H9 (cell line): ENCODE data around the gene INSM1. TPM values are rescaled to one million over a fixed set of nuclear protein-coding genes. Genes with fewer than 3 reads are reported as not detected.

Source experiments
- DNase-seq: peaks from one replicate; pipeline ENCODE4 v3.0.0-alpha.2; 2017
- H2AFZ ChIP-seq: one replicate; pipeline ENCODE4 v1.6.1; 2013; ENCODE audit warnings: mild to moderate bottlenecking, low read length, control low read depth, moderate library complexity
- H2AK5ac ChIP-seq: 2 replicates; pipeline ENCODE4 v1.6.1; 2013; ENCODE audit warnings: low read length, control low read depth, mixed read lengths; ENCODE audit not compliant: insufficient read length
- H2BK120ac ChIP-seq: one replicate; pipeline ENCODE4 v1.6.1; 2013; ENCODE audit warnings: low read depth, mild to moderate bottlenecking, low read length, control low read depth, inconsistent platforms; ENCODE audit not compliant: poor library complexity, severe bottlenecking
- H2BK12ac ChIP-seq: 2 replicates; pipeline ENCODE4 v1.6.1; 2013; ENCODE audit warnings: low read length, control low read depth, mixed read lengths, low read depth; ENCODE audit not compliant: insufficient read length
- H2BK15ac ChIP-seq: 2 replicates; pipeline ENCODE4 v1.6.1; 2013; ENCODE audit warnings: low read depth, low read length, control low read depth
- H2BK20ac ChIP-seq: one replicate; pipeline ENCODE4 v1.6.1; 2013; ENCODE audit warnings: low read depth, mild to moderate bottlenecking, low read length, control low read depth, inconsistent platforms; ENCODE audit not compliant: poor library complexity, severe bottlenecking
- H2BK5ac ChIP-seq: 2 replicates; pipeline ENCODE4 v1.6.1; 2013; ENCODE audit warnings: low read length, control low read depth, mixed read lengths; ENCODE audit not compliant: insufficient read length
- H3K14ac ChIP-seq: 2 replicates; pipeline ENCODE4 v1.6.1; 2013; ENCODE audit warnings: low read length, control low read depth; ENCODE audit not compliant: insufficient read depth
- H3K18ac ChIP-seq: 2 replicates; pipeline ENCODE4 v1.6.1; 2013; ENCODE audit warnings: low read depth, mild to moderate bottlenecking, mixed read lengths, low read length, control low read depth; ENCODE audit not compliant: insufficient read length
- H3K23ac ChIP-seq: 2 replicates; pipeline ENCODE4 v1.6.1; 2013; ENCODE audit warnings: low read length, control low read depth, mixed read lengths, low read depth; ENCODE audit not compliant: insufficient read length
- H3K23me2 ChIP-seq: 2 replicates; pipeline ENCODE4 v1.6.1; 2013; ENCODE audit warnings: low read depth, mild to moderate bottlenecking, mixed read lengths, low read length, control low read depth; ENCODE audit not compliant: insufficient read length, poor library complexity, severe bottlenecking
- H3K27ac ChIP-seq: 2 replicates; pipeline ENCODE4 v1.5.1; 2013; ENCODE audit warnings: low read length, control low read depth, mixed read lengths, low read depth; ENCODE audit not compliant: insufficient read length
- H3K27me3 ChIP-seq: 2 replicates; pipeline ENCODE4 v1.6.1; 2013; ENCODE audit warnings: low read length, control low read depth, inconsistent platforms; ENCODE audit not compliant: insufficient read depth
- H3K4ac ChIP-seq: 2 replicates; pipeline ENCODE4 v1.6.1; 2013; ENCODE audit warnings: low read depth, mild to moderate bottlenecking, control low read depth, inconsistent platforms, low read length, moderate library complexity
- H3K4me1 ChIP-seq: 2 replicates; pipeline ENCODE4 v1.6.1; 2013; ENCODE audit warnings: low read length, control low read depth, inconsistent platforms; ENCODE audit not compliant: insufficient read depth
- H3K4me2 ChIP-seq: 2 replicates; pipeline ENCODE4 v1.6.1; 2013; ENCODE audit warnings: low read length, control low read depth, mixed read lengths; ENCODE audit not compliant: insufficient read length, insufficient read depth
- H3K56ac ChIP-seq: 2 replicates; pipeline ENCODE4 v1.6.1; 2013; ENCODE audit warnings: low read depth, mild to moderate bottlenecking, mixed read lengths, low read length, control low read depth; ENCODE audit not compliant: insufficient read length
- H3K79me1 ChIP-seq: 2 replicates; pipeline ENCODE4 v1.6.1; 2013; ENCODE audit warnings: low read depth, mild to moderate bottlenecking, moderate library complexity, low read length, control low read depth, inconsistent platforms; ENCODE audit not compliant: insufficient read depth, poor library complexity, severe bottlenecking
- H3K79me2 ChIP-seq: 2 replicates; pipeline ENCODE4 v1.6.1; 2013; ENCODE audit warnings: low read length, control low read depth, inconsistent platforms; ENCODE audit not compliant: insufficient read depth
- H3K9ac ChIP-seq: 2 replicates; pipeline ENCODE4 v1.6.1; 2013; ENCODE audit warnings: low read length, control low read depth, mixed read lengths; ENCODE audit not compliant: insufficient read length; ENCODE audit errors: extremely low read depth
- H3K9me3 ChIP-seq: one replicate; pipeline ENCODE4 v1.6.1; 2013; ENCODE audit warnings: low read depth, low read length, inconsistent platforms; ENCODE audit not compliant: control insufficient read depth
- H3T11ph ChIP-seq: one replicate; pipeline ENCODE4 v1.6.1; 2013; ENCODE audit warnings: mild to moderate bottlenecking, low read length, control low read depth, inconsistent platforms
- H4K20me1 ChIP-seq: one replicate; pipeline ENCODE4 v1.6.1; 2013; ENCODE audit not compliant: control insufficient read depth, insufficient read length, insufficient read depth
- H4K5ac ChIP-seq: 2 replicates; pipeline ENCODE4 v1.6.1; 2013; ENCODE audit warnings: low read depth, mild to moderate bottlenecking, mixed read lengths, low read length, control low read depth; ENCODE audit not compliant: insufficient read length
- H4K8ac ChIP-seq: replicated peaks from 2 replicates; pipeline ENCODE4 v1.6.1; 2013; ENCODE audit warnings: low read length, control low read depth, mixed read lengths, low read depth; ENCODE audit not compliant: insufficient read length
- H4K91ac ChIP-seq: 2 replicates; pipeline ENCODE4 v1.6.1; 2013; ENCODE audit warnings: low read depth, mild to moderate bottlenecking, moderate library complexity, mixed read lengths, low read length, control low read depth; ENCODE audit not compliant: insufficient read length
- H3K27ac Mint-ChIP-seq, 3 experiments: 2 replicates in 2 of 3; 3 replicates in 1 of 3; pipeline ENCODE4 v1.8.0; 2020 to 2021; ENCODE audit warnings: mixed read lengths in 3 of 3, mild to moderate bottlenecking in 1 of 3, moderate library complexity in 1 of 3
- H3K27me3 Mint-ChIP-seq: 2 replicates; pipeline ENCODE4 v1.8.0; 2021; ENCODE audit warnings: low read depth, mild to moderate bottlenecking, moderate library complexity, mixed read lengths
- H3K36me3 Mint-ChIP-seq, 3 experiments: 2 replicates in 2 of 3; 3 replicates in 1 of 3; pipeline ENCODE4 v1.8.0; 2020 to 2021; ENCODE audit warnings: low read depth in 3 of 3, mixed read lengths in 3 of 3; ENCODE audit not compliant: insufficient read depth in 1 of 3
- H3K4me1 Mint-ChIP-seq, 2 experiments: 2 replicates each; pipeline ENCODE4 v1.8.0; 2020; ENCODE audit warnings: mixed read lengths in 2 of 2
- H3K4me3 Mint-ChIP-seq, 2 experiments: 2 replicates in 1 of 2; 3 replicates in 1 of 2; pipeline ENCODE4 v1.8.0; 2020 to 2021; ENCODE audit warnings: mild to moderate bottlenecking in 2 of 2, mixed read lengths in 2 of 2, moderate library complexity in 1 of 2
- H3K9me3 Mint-ChIP-seq, 2 experiments: 2 replicates in 1 of 2; 3 replicates in 1 of 2; pipeline ENCODE4 v1.8.0; 2020; ENCODE audit warnings: mild to moderate bottlenecking in 2 of 2, mixed read lengths in 2 of 2, moderate library complexity in 1 of 2
- WGBS: extraction: QIAGEN DNeasy Blood & Tissue Kit; methylation state at CpG from one replicate; pipeline ENCODE4 v1.1.7; 2013; ENCODE audit warnings: missing lambda C conversion rate, low lambda C conversion rate, mixed read lengths; ENCODE audit not compliant: insufficient read length; ENCODE audit errors: extremely low coverage; 5-methylcytosine and 5-hydroxymethylcytosine counted together
- total RNA-seq: library from RNA; stranded (reverse); gene quantifications from 2 replicates; pipeline ENCODE4 v1.2.1, GENCODE V29; 2021
- TF ChIP-seq, protein P1 (sequence below): fragments of 200-600 bp; sonication (generic); conservative IDR thresholded peaks from 3 replicates; pipeline ENCODE4 v1.8.0; 2021; ENCODE audit warnings: antibody characterized with exemption, mild to moderate bottlenecking

The INSM1 gene
- total RNA-seq, 1 experiment from 2014 or later: 0.83 TPM

- WGBS: no CpG with 5 or more reads among the region's 5 CpGs
- no peak overlapping the region for H3K4me3 Mint-ChIP-seq
- H3K27me3 ChIP-seq: no peaks in the 10 kb centered on the region
Observed at GRCh38 chr20:20334489-20334888, 33.4 kb upstream of the INSM1 start.

More at GRCh38 chr20:20334489-20334888, 33.4 kb upstream of the INSM1 start:
- H3K27ac Mint-ChIP-seq: no peak overlapping the region
- Histone ChIP-seq H2BK12ac (no peak overlapping the region), H2BK120ac (no peak overlapping the region), H3K4me2 (no peak overlapping the region), H2BK5ac (no peak overlapping the region), H4K5ac (no peak overlapping the region), H3K9me3 (no peaks in the 10 kb centered on the region), H4K91ac (no peak overlapping the region), H2AK5ac (no peak overlapping the region), H3K4me1 (no peaks in the 10 kb centered on the region), H3K4ac (no peak overlapping the region), H3K56ac (no peak overlapping the region), H4K20me1 (no peaks in the 10 kb centered on the region), H3T11ph (no peak overlapping the region), H2AFZ (no peak overlapping the region), H3K27ac (no peak overlapping the region), H3K9ac (no peak overlapping the region), H3K18ac (no peak overlapping the region), H3K23me2 (no peaks in the 10 kb centered on the region), H4K8ac (no peak overlapping the region), H3K79me1 (no peaks in the 10 kb centered on the region), H3K14ac (no peak overlapping the region), H3K79me2 (no peaks in the 10 kb centered on the region; the same call in 1 of the 2 replicates), H2BK20ac (no peak overlapping the region), H3K23ac (no peak overlapping the region), H2BK15ac (no peak overlapping the region)
- H3K36me3 Mint-ChIP-seq: no peaks in the 10 kb centered on the region
- no peaks in the 10 kb centered on the region for H3K27me3 Mint-ChIP-seq
- no peak for DNase-seq
- H3K4me1 Mint-ChIP-seq: no peaks in the 10 kb centered on the region
- TF ChIP-seq, protein P1, sequence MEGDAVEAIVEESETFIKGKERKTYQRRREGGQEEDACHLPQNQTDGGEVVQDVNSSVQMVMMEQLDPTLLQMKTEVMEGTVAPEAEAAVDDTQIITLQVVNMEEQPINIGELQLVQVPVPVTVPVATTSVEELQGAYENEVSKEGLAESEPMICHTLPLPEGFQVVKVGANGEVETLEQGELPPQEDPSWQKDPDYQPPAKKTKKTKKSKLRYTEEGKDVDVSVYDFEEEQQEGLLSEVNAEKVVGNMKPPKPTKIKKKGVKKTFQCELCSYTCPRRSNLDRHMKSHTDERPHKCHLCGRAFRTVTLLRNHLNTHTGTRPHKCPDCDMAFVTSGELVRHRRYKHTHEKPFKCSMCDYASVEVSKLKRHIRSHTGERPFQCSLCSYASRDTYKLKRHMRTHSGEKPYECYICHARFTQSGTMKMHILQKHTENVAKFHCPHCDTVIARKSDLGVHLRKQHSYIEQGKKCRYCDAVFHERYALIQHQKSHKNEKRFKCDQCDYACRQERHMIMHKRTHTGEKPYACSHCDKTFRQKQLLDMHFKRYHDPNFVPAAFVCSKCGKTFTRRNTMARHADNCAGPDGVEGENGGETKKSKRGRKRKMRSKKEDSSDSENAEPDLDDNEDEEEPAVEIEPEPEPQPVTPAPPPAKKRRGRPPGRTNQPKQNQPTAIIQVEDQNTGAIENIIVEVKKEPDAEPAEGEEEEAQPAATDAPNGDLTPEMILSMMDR: no peak
- H3K9me3 Mint-ChIP-seq: peaks cover 7 to 9% of the 10 kb centered on the region in 2 experiments; a peak in 3 of 5 replicates
